CD1c-positive myeloid dendritic cell (primary cell): ENCODE data around the gene PRKCA.

Source experiments
- DNase-seq: peaks from one replicate; pipeline ENCODE4 v3.0.0-alpha.2; 2016; ENCODE audit errors: extremely low spot score

Gene PRKCA

DNA sequence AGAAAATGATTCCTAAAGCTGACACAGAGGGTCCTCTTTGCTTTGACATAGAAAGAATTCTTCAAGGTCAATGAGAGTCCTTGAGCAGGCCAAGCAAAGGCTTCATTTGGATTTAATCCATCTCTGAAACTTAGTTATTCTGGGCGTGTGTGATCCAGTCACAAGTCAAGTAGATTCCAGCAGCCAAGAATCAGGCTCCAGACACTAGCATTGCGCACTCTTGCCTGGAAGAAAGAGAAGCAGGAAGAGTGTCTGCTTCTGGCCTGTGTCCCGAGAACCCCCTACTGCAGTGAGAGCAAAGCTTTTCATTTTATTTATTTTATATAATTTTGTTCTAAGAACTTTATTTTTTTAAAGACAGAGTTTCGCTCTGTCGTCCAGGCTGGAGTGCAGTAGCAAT lies 444.3 kb downstream of the PRKCA start:
- DNase-seq: no peak

GRCh38 chr17:66747578-66748275 lies 445.3 kb downstream of the PRKCA start:
- no peak for DNase-seq

GRCh38 chr17:66748578-66748977 lies 446.2 kb downstream of the PRKCA start:
- no peak for DNase-seq

GRCh38 chr17:66749217-66749832 lies 446.9 kb downstream of the PRKCA start:
- DNase-seq: no peak

- no peak for DNase-seq
These were observed 447.7 kb downstream of the PRKCA start for GRCh38 chr17:66750116-66750515.

- DNase-seq: no peak
These were observed 448.5 kb downstream of the PRKCA start for GRCh38 chr17:66750781-66751543.

- DNase-seq: no peak
These were observed 449.4 kb downstream of the PRKCA start for GRCh38 chr17:66751771-66752170.

DNA sequence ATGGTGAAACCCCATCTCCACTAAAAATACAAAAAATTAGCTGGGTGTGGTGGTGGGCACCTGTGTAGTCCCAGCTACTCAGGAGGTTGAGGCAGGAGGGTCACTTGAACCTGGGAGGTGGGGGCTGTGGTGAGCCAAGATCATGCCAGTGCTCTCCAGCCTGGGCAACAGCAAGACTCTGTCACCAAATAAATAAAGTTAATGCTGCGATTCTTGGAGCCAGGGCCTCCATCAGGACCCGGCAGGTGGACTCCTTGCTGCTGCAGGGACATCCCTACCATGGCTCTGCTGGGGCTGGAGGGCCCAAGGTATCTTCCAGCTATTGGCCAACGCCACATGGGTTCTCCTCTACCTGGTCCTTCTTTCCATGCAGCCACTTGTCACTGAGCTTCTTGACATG lies 450.0 kb downstream of the PRKCA start:
- no peak for DNase-seq

GRCh38 chr17:66753126-66753920 lies 450.9 kb downstream of the PRKCA start:
- DNase-seq: no peak

- DNase-seq: no peak
These were observed 452.9 kb downstream of the PRKCA start for GRCh38 chr17:66755101-66755943.

- DNase-seq: no peak
These were observed 453.5 kb downstream of the PRKCA start for GRCh38 chr17:66755944-66756290.

GRCh38 chr17:66760324-66760723 lies 457.9 kb downstream of the PRKCA start:
- no peak for DNase-seq

- DNase-seq: no peak
These were observed 459.9 kb downstream of the PRKCA start for GRCh38 chr17:66762276-66762675.

DNA sequence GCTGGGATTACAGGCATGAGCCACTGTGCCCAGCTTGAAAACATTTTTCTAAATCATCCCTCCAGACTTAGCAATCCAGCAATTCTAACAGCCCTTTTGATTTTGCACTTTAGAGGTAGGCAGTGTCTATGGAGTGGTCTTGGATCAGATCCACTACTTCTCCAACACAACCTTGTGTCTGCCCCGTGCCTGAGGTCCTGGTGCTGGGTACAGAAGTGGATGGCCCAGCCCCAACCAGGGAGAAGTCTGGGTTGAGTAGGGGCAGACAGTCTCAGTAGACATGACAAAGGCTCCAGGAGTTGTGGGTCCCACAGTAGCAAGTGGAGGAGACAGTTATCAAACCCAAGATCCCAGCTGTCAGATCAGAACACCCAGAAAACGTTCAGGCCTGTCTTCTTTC lies 460.6 kb downstream of the PRKCA start:
- no peak for DNase-seq

DNA sequence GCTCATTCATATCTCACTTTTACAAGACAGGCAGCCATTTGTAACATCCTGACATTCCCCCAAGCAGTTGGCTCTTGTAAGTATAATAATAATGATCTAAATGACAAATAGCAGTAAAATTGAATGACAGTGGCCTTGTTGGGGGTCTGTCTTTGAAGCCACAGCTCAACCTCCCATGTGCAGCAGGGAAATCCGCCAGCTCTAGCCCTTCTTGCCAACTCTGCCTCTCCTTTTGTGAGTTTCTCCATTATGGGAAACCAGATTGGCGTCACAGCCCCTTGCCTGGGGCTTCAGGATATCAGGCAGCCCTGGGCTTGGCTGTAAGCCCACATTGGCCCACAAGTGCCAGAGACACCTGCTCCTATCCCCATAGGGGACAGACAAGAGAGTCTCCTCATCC lies 462.1 kb downstream of the PRKCA start:
- no peak for DNase-seq

GRCh38 chr17:66767154-66767933 lies 464.9 kb downstream of the PRKCA start:
- DNase-seq: no peak

DNA sequence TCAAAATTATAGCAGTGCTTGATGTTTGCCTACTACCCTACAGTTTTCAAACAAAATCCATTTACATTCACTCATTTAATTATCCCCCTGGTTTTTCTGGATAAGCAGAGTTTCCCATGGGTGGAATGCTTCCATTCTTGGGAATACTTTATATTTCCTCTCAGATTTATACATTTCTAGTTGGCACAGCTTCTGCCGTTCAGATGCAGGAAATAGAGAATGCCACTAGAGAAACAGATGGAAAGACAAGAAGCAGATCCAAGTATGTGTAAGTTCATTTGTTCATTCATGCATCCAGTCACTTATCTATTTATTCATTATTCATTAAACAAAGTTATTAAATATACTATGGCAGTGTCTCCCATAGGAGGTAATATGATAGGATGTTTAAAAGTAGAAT lies 467.5 kb downstream of the PRKCA start:
- DNase-seq: no peak

DNA sequence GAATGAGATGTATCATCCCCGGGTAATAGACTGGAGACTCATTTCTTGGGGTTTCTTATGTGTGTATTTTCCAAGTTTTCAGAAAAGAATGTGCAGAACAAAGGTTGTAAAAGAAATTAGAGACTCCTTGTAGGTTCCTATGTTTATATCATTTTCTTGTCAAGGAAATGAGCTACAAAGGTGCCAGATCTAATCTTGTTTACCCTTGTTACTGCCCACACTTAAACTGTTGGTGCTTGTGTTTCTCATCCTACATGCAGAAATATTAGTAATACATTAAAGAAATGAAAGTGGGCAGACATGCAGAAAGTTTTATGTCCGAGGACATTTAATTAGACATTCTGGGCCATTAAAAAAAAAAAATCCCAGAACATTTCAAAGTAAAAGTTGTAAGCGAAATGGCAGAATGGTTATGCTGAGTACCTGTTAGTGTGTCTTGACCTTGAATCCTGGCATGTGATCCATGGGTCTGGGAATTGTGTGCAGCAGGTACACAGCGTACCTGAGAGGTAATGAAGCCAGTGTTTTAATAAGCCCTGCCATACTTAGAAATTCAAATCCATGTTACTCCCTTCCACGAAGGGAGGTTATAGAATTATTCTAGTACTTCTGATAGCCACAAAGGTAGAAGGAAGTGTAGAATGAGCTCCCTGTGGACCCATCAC lies 469.9 kb downstream of the PRKCA start:
- no peak for DNase-seq

GRCh38 chr17:66775271-66775670 lies 472.9 kb downstream of the PRKCA start:
- DNase-seq: no peak

DNA sequence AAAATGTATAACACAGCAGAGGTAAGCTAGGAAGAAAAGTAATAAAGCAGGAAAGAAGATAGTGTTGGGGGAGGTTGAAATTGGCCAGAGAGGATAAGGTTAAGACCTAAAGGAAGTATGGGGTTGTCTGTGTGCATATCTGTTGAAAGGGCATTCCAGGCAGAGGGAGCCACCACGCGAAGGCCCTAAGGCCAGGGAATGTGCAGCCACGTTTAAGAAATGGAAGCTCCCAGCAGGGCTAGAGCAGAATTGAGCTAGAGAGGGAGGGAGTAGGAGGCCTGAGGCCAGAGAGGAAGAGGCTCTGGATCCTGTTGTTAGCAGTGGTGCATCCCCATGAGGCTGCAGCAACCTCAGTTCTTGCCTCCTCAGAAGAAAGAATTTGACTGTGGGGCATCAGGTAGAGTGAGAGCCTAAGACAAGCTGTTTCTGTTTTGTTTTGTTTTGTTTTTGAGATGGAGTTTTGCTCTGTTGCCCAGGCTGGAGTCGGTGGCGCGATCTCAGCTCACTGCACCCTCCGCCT lies 473.5 kb downstream of the PRKCA start:
- DNase-seq: no peak
